HG03565 (cell line): ENCODE measurements around the gene GATAD1.
"Not testable (repeated sequence)": the region's sequence is repeated elsewhere in the genome, so short reads cannot be mapped to it uniquely, and the experiment has no call there.

Experiments used
- ATAC-seq: cut with Tn5 transposase; IDR thresholded peaks from one replicate; pipeline ENCODE4 v1.9.1; 2021; ENCODE audit warnings: mild to moderate bottlenecking, moderate library complexity; ENCODE audit not compliant: unreplicated experiment

Gene GATAD1

GRCh38 chr7:92447345-92448204 is at the start of gene GATAD1:
GATAD1 (plus strand) TSS chr7:92447482; CDS start chr7:92447730, 248 bp downstream.
- peak; percentile 79 for ATAC-seq

GRCh38 chr7:92397542-92397941 is 49.7 kb upstream of the GATAD1 start:
- ATAC-seq = no peak

- no peak for ATAC-seq
Measured at GRCh38 chr7:92400013-92400412, 47.3 kb upstream of the GATAD1 start.

- no peak for ATAC-seq
Measured at GRCh38 chr7:92402920-92403759, 44.1 kb upstream of the GATAD1 start.

GRCh38 chr7:92403760-92404074 is 43.6 kb upstream of the GATAD1 start:
- no peak for ATAC-seq

- no peak for ATAC-seq
Measured at GRCh38 chr7:92404170-92404614, 43.1 kb upstream of the GATAD1 start.

- no peak for ATAC-seq
Measured at GRCh38 chr7:92409357-92409756, 37.9 kb upstream of the GATAD1 start.

GRCh38 chr7:92410162-92410561 is 37.1 kb upstream of the GATAD1 start:
- ATAC-seq = not testable (repeated sequence)

- no peak for ATAC-seq
Measured at GRCh38 chr7:92412745-92413144, 34.5 kb upstream of the GATAD1 start.

- ATAC-seq = no peak
Measured at GRCh38 chr7:92413550-92413949, 33.7 kb upstream of the GATAD1 start.

GRCh38 chr7:92415225-92415624 is 32.1 kb upstream of the GATAD1 start:
- ATAC-seq = no peak

- ATAC-seq = no peak
Measured at GRCh38 chr7:92417913-92418312, 29.4 kb upstream of the GATAD1 start.

- no peak for ATAC-seq
Measured at GRCh38 chr7:92421676-92422435, 25.4 kb upstream of the GATAD1 start.

GRCh38 chr7:92422926-92423325 is 24.4 kb upstream of the GATAD1 start:
- ATAC-seq = no peak

GRCh38 chr7:92423710-92424131 is 23.6 kb upstream of the GATAD1 start:
- ATAC-seq = no peak

- no peak for ATAC-seq
Measured at GRCh38 chr7:92425311-92425947, 21.9 kb upstream of the GATAD1 start.

GRCh38 chr7:92427193-92427592 is 20.1 kb upstream of the GATAD1 start:
- ATAC-seq = no peak

- ATAC-seq = no peak
Measured at GRCh38 chr7:92432299-92432946, 14.9 kb upstream of the GATAD1 start.

GRCh38 chr7:92433019-92433418 is 14.3 kb upstream of the GATAD1 start:
- no peak for ATAC-seq

GRCh38 chr7:92435542-92435941 is 11.7 kb upstream of the GATAD1 start:
- ATAC-seq = no peak
